T-helper 2 cell treated with Interferon-gamma antibody and Interleukin-4, amounts not matched to agents 100 ng/mL and 5 ng/mL, for 36 hours (primary cell): ENCODE results near the gene SCAF8. TPM values are rescaled to one million over a fixed set of nuclear protein-coding genes. Genes with fewer than 3 reads are reported as not detected.
"Not testable (repeated sequence)": the region's sequence is repeated elsewhere in the genome, so short reads cannot be mapped to it uniquely, and the experiment has no call there.

Experiments used
- intact Hi-C: fragments of 100-400 bp; cut with micrococcal nuclease; formaldehyde crosslinking; loops from one replicate; pipeline ENCODE4 v1.15.1; 2023
- total RNA-seq: library from RNA; stranded (reverse); gene quantifications from 2 replicates; pipeline ENCODE4 v1.2.3, GENCODE V29; 2022

SCAF8 gene
- 38.2 and 39.8 TPM in 2 replicates for total RNA-seq

DNA sequence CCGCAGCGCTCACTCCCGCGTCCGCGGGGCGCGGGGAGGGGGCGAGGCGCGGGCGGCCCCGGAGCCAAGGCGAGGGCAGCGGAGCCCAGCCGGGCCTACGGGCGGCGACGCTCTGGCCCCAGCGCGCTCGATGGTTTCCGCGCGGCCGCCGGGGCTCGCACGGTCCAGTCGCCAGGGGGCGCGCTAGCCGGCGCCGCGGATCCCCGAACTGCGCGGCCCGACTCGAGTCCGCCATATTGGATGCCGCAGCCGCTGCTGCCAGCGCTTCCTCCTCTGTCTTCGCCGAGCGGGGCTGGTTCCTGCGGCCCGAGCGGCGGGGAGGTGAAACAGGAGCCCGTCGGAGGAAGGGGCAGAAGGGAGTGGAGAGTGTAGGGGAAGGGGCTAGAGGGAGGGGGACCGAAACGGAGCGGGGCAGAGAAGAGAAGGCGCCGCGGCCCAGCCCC is at the start of gene SCAF8:
Gene SCAF8, plus strand, starts transcription at position 234 of the 443 bp plus-strand sequence. CDS start 485 bp downstream, outside the sequence.
- intact Hi-C loops, result loop anchor here (1.0 to 10.0 kb wide), 7 partner anchors 14 to 1728 kb away; partner anchors contain the start of gene MTRF1L

DNA sequence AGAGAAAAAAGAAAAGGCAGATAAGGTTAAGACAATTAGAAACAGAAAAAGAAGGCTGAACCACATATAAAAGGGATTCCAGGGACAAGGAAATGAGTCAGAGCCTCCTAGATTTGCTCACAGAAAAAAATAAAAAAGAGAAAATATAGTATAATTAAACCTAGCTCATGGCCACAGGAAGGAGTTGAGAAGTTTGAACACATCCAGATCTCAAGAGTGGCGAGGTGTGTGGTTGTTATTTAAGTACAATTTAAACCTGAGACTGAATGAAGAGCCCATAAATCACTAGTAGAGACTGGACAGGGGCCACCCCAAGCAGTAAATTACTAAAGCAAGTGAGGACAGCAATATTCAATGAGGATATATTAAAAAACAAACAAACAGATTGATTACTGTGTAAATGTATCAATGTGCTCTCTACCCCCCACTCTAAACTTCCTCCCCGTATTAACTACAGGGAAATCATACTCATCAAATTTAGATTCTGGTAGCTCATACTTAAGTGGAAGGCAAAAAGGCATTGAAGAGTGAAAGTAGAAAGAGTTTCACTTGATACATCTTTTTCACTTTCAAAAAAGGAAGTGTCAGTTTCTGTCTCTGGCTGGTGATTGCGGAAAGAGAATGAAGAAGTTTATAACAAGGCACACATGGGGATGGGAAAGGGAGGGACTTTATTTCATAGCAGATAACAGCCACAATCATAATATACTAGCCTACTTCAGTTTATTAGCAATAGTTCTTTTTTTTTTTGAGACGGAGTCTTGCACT is 49.3 kb upstream of the SCAF8 start:
- intact Hi-C loops, result no loop called here

GRCh38 chr6:154686162-154686561 is 47.1 kb upstream of the SCAF8 start:
- intact Hi-C loops, result no loop called here

DNA sequence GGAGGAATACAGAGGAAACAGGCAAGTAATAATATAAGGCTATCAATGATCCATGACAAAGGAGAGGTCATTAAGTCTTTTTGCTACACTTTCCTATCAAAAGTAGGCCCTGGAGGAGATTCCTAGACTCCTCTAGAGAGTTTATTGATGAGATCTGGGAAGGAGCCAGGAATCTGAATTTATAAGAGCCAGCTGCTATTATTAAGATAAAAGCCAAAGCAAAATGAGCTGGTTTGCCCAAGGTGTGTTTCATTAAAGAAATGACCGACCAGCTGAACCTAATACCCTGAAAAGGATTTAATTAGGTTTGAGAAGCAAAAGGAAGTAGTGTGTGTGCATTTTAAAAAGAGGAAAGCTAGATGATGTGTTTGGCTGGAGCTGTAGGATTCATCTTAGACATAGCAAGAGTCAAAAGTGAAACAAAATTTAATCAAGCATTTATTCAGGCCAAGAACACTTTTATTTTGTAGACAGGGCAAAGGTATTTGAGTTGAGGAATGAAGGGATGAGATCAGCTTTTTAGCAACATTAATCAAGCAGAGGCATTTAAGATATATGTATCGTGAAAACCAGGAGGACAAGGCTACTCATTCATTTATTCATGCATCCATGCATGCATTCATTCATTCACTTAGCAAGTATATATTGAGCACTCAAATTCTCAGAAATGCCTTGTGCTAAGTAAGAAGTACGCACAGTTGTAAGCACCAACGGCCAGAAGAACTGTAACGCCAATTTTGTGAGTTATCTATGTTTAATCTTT is 43.5 kb upstream of the SCAF8 start:
- intact Hi-C loops, result no loop called here

GRCh38 chr6:154690857-154691256 is 42.4 kb upstream of the SCAF8 start:
- intact Hi-C loops, result no loop called here

GRCh38 chr6:154696661-154697060 is 36.6 kb upstream of the SCAF8 start:
- intact Hi-C loops, result no loop called here

DNA sequence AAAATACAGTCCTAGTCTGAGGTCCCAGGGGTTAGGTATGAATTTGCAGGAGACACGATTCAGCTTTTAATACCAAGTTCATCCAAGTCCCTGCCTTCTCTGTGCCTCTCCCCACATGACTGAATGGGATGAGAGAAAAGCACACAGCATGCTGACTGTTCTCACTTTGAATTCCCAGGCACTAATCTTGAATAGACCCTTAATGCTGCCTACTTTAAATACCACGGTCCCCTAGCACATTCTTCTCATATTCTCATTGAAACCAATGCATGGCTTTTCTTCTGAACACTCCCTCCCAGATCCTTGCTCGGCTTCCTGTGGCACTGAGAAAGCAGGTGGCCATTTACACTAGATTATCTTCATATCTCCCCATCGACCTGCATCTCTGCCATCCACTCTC is 30.1 kb upstream of the SCAF8 start:
- intact Hi-C loops, result no loop called here

DNA sequence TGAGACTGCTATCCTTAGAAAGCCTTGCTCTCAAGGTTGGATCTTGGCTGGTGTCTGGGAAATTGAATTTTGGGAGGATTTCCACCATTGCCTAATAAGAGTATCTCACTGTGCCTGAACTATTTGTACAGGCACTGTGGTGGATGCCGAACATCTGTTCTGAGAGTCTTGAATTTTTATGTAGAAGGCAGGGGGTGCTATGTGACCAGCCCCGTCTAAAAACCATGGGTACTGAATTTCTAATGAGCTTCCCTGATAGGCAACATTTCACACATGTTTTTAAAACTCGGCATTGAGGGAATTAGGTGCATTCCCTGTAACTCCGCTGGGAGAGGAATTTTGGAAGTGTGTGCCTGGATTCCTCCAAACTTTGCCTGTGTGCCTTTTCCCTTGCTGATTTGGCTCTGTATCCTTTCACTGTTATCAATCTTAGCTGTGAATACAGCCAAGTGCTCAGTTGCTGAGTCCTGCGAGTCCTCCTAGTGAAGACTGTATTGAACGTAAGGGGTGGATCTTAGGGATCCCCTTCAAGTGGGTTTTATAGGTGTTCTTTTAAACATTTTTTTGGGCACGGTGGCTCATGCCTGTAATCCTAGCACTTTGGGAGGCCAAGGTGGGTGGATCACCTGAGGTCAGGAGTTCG is 27.6 kb upstream of the SCAF8 start:
- intact Hi-C loops, result no loop called here

DNA sequence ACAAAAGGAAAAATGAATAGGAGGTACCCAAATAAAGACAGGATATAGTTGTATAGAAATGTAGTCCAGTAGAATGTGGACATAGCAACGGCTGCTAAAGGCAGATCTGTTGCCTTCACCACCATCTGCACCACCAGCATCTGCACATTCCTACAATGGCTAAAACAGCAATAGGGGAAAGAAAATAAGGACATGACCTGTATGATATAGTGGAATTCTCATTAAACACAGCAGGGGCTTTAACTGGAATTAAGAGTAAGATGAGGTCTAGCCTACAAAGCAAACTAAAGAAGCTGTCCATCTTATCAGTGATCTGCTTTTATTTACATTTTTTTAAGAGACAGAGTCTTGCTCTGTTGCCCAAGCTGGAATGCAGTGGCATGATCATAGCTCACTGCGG is 26.8 kb upstream of the SCAF8 start:
- intact Hi-C loops, result no loop called here

DNA sequence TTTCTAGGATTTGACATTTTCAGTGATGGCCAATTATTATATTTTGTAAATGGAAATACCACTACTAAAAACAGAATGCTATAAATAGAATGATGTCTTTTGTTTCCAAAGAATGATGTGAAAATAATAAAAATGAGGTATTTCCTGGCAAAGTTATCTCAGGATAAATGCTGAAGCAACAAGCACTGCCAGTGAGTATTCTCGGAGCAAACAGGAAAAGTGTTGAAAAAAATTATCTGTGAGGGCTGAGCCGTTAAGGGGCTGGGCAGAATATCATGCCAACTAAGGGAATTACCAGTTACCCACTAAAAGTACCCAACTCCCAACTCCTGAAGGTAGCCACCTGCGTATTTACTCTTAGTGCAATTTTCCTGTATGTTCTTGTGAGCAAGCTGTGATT is 23.6 kb upstream of the SCAF8 start:
- intact Hi-C loops, result no loop called here

GRCh38 chr6:154710689-154711088 is 22.5 kb upstream of the SCAF8 start:
- intact Hi-C loops, result no loop called here

DNA sequence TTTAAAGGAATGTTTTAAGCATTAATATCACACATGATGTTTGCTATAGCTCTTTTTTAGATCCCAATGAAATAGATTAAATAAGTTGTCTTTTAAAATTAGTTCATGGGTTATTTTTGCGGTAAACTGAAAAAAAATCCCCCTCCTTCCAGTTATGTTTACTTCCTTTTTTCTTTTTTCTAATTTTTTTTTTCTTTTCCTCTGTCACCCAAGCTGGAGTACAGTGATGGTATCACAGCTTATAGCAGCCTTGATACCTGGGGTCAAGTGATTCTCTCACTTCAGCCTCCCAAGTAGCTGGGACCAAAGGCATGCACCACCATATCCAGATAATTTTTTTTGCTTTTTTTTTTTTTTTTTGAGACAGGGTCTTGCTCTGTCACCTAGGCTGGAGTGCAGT is 17.8 kb upstream of the SCAF8 start:
- intact Hi-C loops, result no loop called here

DNA sequence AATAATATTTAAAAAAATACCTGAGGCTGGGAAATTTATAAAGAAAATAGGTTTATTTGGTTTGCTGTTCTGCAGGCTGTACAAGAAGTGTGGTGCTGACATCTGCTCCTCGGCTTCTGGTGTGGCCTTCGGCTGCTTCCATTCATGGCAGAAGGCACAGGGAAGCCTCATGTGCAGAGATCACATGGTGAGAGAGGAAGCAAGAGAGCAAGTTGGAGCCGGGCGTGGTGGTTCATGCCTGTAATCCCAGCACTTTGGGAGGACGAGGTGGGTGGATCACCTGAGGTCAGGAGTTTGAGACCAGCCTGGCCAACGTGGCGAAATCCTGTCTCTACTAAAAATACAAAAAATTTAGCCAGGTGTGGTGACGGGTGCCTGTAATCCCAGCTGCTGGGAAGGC is 16.9 kb upstream of the SCAF8 start:
- intact Hi-C loops, result not testable (repeated sequence)

DNA sequence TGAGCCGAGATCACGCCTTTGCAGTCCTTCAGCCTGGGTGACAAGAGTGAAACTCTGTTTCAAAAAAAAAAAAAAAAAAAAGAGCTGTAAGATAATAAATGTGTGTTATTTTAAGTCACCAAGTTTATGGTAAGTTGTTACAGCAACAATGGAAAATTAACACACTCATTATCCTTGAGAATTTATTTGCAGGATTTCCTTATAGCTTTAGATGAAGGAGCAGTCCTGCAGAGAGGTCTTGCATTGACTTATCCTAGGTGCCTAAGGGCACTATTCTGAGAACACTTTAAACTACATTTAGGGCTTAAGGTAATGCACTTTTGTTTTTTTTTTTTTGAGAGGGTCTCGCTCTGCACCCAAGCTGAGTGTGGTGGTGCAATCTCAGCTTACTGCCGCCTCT is 13.8 kb upstream of the SCAF8 start:
- intact Hi-C loops, result no loop called here

DNA sequence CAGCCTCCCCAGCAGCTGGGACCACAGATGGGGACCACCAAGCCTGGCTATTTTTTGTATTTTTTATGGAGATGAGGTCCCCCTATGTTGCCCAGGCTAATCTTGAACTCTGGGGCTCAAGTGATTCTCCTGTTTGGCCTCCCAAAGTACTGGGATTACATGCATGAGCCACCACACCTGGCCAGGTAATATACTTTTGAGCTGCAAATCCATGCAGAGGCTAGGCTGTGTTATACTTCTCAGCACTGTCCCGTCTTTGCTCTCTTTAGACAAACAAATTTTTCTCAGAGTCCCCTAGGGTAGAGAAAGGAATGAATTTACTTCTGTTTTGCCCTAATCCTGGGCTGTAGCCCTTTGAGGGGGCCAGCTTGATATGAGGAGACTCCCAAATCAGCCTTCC is 13.4 kb upstream of the SCAF8 start:
- intact Hi-C loops, result no loop called here

GRCh38 chr6:154721460-154721859 is 11.8 kb upstream of the SCAF8 start:
- intact Hi-C loops, result no loop called here

- intact Hi-C loops, result no loop called here
Measured at GRCh38 chr6:154726887-154727286, 6.3 kb upstream of the SCAF8 start.

GRCh38 chr6:154731296-154732218 is 1.7 kb upstream of the SCAF8 start:
- intact Hi-C loops, result loop anchor here (2.0 to 10.0 kb wide), 5 partner anchors 15 to 1727 kb away; partner anchors contain the start of gene MTRF1L

DNA sequence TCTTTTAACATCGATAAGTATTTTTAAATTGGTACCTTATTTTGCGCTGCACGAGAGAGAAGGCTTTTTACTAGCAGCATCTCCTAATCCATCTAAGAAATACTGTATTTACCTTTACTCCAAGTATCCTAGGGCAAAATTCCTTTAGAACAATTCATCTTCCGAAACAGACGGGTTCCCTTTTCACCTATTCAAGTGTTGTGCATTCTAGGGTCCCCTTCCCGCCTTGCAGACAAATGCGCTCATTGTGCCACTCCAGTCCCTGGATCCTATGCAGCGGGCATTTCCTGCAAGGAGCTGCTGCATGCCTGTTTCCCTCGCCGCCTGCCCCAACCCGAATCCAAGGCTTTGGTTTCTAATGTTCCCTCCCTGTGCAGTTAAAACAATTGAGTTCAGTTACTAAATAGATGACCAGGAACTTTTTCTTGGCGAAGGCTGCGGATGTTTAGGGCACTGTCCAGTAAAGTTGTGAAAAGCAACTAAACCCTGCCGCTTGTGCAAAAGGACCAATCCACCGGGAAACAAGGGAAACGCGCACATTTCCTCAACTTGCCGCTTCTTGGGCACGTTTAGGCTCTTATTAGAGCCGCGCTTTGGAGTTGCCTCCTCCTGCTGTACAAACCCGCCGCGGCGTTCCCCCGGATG is 556 bp upstream of the SCAF8 start:
- intact Hi-C loops, result loop anchor here (1.0 to 10.0 kb wide), 7 partner anchors 14 to 1728 kb away; partner anchors contain the start of gene MTRF1L
